ENCODE results near the gene CLDN15.

CLDN15 gene

DNA sequence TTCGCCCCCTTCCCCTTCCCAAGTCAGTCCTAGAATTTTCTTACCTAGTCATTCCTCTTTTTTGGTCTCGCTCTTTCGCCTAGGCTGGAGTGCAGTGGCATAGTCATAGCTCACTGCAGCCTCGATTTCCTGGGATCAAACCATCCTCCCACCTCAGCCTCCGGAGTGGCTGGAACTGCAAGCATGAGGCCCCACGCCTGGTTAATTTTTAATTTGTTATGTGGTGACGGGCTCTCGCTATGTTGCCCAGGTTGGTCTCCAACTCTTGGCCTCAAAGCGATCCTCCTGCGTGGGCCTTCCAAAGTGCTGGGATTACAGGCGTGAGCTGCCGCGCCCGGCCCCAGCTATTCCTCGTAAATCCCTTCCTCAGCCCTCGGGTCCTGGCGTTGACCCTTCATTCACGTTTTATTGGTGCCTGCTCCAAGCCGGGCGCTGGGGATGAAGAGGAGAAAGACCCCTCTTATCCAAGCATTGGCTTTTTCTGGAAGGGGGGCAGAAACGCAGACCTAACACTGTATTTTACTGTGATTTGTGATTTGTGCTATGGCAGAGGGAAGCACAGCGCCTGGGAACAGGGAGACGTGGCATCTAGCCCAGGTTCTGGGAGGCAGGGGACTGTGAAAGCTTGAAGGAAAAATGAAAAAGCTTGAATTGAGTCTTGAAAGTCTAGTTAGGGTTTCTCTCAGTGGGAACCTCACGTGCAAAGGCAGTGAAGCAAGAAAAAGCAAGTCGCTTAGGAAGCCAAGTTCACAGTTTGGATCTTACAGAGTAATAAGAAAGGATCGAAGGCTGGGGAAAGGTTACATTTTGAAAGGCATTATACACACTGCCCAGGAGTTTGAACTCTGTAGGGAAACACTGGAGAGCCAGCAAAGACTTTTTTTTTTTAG is 19.1 kb downstream of the CLDN15 start:
- Histone ChIP-seq H3K4me3 (ENCODE audit: low read length in 2 of 2) (peak overlapping the region; percentile 90 to 97), H3K27ac (ENCODE audit: low read length) (peak overlapping the region; percentile 80), H3K9me3 (ENCODE audit: control insufficient read depth in 2 of 2, low read length in 2 of 2) (no peaks in the 10 kb centered on the region), H3K27me3 (ENCODE audit: control insufficient read depth in 1 of 2, insufficient read depth in 2 of 2, low read length in 2 of 2) (no peaks in the 10 kb centered on the region), H3K9ac (ENCODE audit: low read length in 2 of 2) (peak overlapping the region; percentile 80 to 81), H3K4me1 (ENCODE audit: control insufficient read depth, insufficient read depth, low read length) (peaks cover 35% of the 10 kb centered on the region), H3K36me3 (ENCODE audit: control insufficient read depth in 2 of 2, insufficient read depth in 2 of 2, low read length in 2 of 2) (peaks cover 0 to 10% of the 10 kb centered on the region in 2 donors)

DNA sequence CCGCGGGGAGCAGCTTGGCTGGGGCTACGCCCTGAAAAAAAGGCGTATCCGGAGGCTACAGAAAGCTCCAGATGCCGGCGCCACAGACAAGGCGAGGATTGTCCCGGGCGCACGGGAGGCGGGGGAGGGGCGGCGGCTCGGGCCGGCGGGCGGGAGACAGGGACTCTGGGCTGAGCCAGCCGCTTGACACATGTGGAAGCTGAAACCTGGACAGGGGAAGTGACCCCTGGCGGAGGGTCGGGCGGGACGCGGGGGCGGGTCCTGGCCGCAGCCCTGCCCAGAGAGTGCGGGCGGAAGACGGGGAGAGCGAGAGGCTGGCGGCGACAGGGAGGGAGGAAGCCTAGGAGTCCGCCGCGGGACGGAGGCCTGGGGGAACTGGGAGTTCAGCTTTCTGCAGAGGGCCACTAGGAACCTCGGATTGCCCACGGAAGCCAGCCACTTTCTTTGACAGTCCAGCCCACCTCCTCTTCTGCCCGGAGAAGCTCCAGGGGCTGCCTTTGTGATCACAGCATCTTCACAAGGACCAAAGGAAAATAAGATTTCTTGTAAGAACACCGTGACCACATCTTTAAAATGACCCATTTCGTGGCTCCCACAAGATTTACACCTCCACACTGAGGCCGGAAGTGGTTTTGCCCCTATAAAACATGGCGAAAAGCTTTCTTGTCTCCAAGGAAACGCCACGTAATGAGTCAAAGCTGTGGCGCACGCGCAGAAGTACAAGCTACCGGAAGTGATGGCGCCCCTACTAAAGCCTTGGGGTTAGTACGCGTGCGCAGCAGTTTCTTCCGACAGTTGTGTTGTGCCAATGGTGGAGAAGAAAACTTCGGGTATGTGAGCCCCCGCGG is 20.0 kb downstream of the CLDN15 start, which contains the start of the genes PLOD3 and ZNHIT1:
Gene PLOD3 (minus strand): TSS at position 194 of the 848 bp plus-strand sequence. CDS start 307 bp downstream, outside the sequence.
Gene ZNHIT1 (plus strand): TSS at position 778 of the 848 bp plus-strand sequence. CDS start 31 bp downstream, at position 809.
- Histone ChIP-seq H3K9me3 (ENCODE audit: control insufficient read depth in 2 of 2, low read length in 2 of 2) (no peaks in the 10 kb centered on the region), H3K27ac (ENCODE audit: low read length) (peak within 1 kb of the TSS; percentile 80), H3K36me3 (ENCODE audit: control insufficient read depth in 2 of 2, insufficient read depth in 2 of 2, low read length in 2 of 2) (peaks cover 0 to 8% of the 10 kb centered on the region in 2 donors), H3K9ac (ENCODE audit: low read length in 2 of 2) (peak within 1 kb of the TSS; percentile 80 to 81), H3K4me3 (ENCODE audit: low read length in 2 of 2) (peak within 1 kb of the TSS; percentile 90 to 97), H3K27me3 (ENCODE audit: control insufficient read depth in 1 of 2, insufficient read depth in 2 of 2, low read length in 2 of 2) (no peaks in the 10 kb centered on the region), H3K4me1 (ENCODE audit: control insufficient read depth, insufficient read depth, low read length) (peaks cover 35% of the 10 kb centered on the region)

DNA sequence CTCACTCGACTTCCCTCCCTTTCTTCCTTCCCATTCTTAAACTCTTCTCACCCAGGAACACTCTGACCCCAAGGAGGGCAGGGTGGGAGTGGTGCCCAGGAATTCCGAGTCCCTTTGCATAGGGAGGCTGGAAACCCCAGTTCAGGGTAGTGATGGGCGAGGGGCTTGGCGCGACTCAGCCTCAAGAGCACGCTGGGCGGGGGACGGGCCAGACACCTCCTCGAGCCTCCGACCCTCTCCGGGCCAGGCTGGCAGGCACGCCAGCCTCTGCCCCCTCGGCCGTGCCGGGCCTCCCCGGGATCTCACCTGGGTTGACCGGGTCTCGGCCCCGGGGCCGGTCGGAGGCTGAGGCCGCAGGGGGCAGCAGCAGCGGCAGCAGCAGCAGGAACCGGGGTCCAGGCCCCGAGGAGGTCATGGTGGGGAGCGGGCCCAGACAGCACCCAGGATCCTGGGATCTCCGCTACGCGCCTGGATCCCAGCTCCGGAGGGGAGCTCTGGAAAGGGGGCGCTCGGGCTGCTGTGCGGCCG is 20.7 kb downstream of the CLDN15 start:
- peak overlapping the region; percentile 90 to 97 for H3K4me3 ChIP-seq (ENCODE audit: low read length in 2 of 2)
- peak overlapping the region; percentile 72 to 81 for H3K9ac ChIP-seq (ENCODE audit: low read length in 2 of 2)
- H3K4me1 ChIP-seq (ENCODE audit: control insufficient read depth, insufficient read depth, low read length), result peaks cover 35% of the 10 kb centered on the region
- H3K9me3 ChIP-seq (ENCODE audit: control insufficient read depth in 2 of 2, low read length in 2 of 2), result no peaks in the 10 kb centered on the region
- H3K36me3 ChIP-seq (ENCODE audit: control insufficient read depth in 2 of 2, insufficient read depth in 2 of 2, low read length in 2 of 2), result peaks cover under 1 to 9% of the 10 kb centered on the region in 2 donors
- H3K27me3 ChIP-seq (ENCODE audit: control insufficient read depth in 1 of 2, insufficient read depth in 2 of 2, low read length in 2 of 2), result no peaks in the 10 kb centered on the region
- peak overlapping the region; percentile 80 for H3K27ac ChIP-seq (ENCODE audit: low read length)

DNA sequence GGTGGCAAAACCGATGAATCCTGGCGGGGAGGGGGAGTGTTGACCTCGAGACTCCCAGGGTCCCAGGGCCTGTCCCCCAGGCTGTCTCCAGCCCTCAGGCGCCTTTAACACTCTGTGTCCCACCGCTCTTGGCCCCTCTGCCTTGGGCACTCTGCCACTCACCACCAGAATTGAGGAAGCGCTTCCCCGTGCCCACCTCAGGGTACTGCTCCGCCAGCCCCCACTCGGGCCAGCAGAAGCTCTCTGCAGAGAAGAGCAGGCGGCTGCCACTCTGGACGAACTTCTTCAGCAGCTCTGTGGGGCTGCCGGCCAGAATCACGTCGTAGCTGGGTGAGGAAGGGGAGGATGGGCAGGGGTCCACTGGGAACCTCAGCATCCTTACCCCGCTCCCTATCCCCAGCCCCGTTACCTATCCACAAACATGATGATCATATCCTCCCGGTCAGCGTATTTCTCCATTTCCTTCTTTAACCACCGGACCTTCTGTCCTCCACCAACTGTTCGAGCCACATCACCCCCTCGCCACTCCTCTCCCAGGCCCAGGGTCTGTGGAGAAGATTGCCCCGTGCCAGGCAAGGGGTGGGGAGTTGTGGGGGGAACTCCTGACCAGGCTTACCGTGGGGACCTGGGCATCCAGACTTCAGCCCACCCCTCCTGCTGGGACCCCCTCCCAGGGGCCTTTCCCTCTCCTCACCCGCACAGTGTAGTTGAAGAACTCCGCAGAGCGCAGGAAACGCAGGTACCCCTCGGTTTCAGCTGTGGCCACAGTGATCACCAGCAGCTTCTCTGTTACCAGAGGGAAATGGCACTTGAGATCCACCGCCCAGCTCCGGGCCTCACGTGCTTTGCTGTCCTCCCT is 21.4 kb downstream of the CLDN15 start:
- no peaks in the 10 kb centered on the region for H3K9me3 ChIP-seq (ENCODE audit: control insufficient read depth in 2 of 2, low read length in 2 of 2)
- peaks cover 6 to 13% of the 10 kb centered on the region in 2 donors for H3K36me3 ChIP-seq (ENCODE audit: control insufficient read depth in 2 of 2, insufficient read depth in 2 of 2, low read length in 2 of 2)
- peak overlapping the region; percentile 80 for H3K27ac ChIP-seq (ENCODE audit: low read length)
- peak overlapping the region; percentile 72 to 81 for H3K9ac ChIP-seq (ENCODE audit: low read length in 2 of 2)
- H3K4me1 ChIP-seq (ENCODE audit: control insufficient read depth, insufficient read depth, low read length), result peaks cover 35% of the 10 kb centered on the region
- H3K27me3 ChIP-seq (ENCODE audit: control insufficient read depth in 1 of 2, insufficient read depth in 2 of 2, low read length in 2 of 2), result no peaks in the 10 kb centered on the region
- peak overlapping the region; percentile 90 to 97 for H3K4me3 ChIP-seq (ENCODE audit: low read length in 2 of 2)

DNA sequence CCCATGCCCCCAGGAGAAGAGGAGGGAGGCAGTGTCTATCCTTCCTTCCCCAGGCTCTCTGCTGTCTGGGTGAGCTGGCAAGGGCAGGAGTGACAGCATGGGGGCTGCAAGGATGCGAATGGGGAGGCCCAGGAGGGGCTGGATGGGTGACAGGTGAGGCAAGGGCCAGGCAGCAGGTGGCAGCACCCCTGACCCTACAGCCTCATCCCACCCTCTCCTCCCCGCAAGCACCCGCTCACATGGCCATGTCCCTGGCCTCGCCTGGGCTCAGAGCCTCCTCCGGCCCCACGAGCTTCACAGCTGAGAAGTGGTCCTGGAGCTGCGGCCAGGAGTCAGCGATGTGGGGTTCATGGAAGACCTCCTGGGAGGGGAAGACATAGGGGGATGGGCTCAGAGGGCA is 25.6 kb downstream of the CLDN15 start:
- no peak overlapping the region for H3K27ac ChIP-seq (ENCODE audit: low read length)
- no peaks in the 10 kb centered on the region for H3K27me3 ChIP-seq (ENCODE audit: control insufficient read depth in 1 of 2, insufficient read depth in 2 of 2, low read length in 2 of 2)
- H3K9ac ChIP-seq (ENCODE audit: low read length in 2 of 2), result no peak overlapping the region
- peaks cover 7 to 28% of the 10 kb centered on the region in 2 donors for H3K36me3 ChIP-seq (ENCODE audit: control insufficient read depth in 2 of 2, insufficient read depth in 2 of 2, low read length in 2 of 2)
- no peaks in the 10 kb centered on the region for H3K9me3 ChIP-seq (ENCODE audit: control insufficient read depth in 2 of 2, low read length in 2 of 2)
- peaks cover 17% of the 10 kb centered on the region for H3K4me1 ChIP-seq (ENCODE audit: control insufficient read depth, insufficient read depth, low read length)
- H3K4me3 ChIP-seq (ENCODE audit: low read length in 2 of 2), result no peak overlapping the region

DNA sequence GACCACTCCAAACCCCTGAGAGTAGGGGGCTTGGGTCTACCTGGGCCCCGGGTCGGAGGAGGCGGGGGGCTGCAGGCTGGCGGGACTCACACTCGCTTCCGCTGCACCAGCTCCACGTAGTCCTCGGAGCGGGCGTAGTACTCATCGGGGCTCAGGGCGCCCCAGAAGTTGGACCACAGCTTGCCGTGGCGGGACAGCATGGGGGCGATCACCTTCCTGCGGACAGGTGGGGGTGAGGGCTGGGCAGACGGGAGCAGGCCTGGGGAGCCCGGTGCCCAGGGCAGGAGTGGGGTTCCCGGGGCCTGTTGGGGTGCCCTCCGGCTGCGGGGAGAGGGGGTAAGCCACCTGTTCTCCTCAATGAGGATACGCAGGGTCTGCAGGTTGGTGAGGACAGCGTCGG is 26.1 kb downstream of the CLDN15 start:
- Histone ChIP-seq H3K4me1 (ENCODE audit: control insufficient read depth, insufficient read depth, low read length) (peaks cover 12% of the 10 kb centered on the region), H3K36me3 (ENCODE audit: control insufficient read depth in 2 of 2, insufficient read depth in 2 of 2, low read length in 2 of 2) (peaks cover 7 to 31% of the 10 kb centered on the region in 2 donors), H3K9me3 (ENCODE audit: control insufficient read depth in 2 of 2, low read length in 2 of 2) (no peaks in the 10 kb centered on the region), H3K27ac (ENCODE audit: low read length) (no peak overlapping the region), H3K9ac (ENCODE audit: low read length in 2 of 2) (no peak overlapping the region), H3K4me3 (ENCODE audit: low read length in 2 of 2) (no peak overlapping the region), H3K27me3 (ENCODE audit: control insufficient read depth in 1 of 2, insufficient read depth in 2 of 2, low read length in 2 of 2) (no peaks in the 10 kb centered on the region)

DNA sequence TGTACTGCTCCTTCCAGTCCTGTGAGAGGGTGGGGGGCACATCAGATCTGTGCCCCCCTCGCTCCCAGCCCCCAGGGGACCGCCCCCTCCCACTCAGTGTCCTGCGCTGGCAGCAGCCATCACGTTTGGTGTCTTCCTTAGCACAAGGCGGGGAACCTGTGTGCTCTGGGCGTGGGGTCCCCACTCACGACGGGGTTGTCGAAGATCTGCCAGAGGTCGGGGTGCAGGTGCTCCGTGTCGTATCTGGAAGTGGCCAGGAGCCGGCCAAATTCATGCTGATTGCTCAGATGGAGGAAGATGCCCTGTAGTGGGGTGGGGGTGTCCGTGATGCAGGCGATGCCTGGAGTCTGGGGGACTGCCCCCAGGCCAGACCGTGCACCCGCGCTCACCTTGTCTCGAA is 27.5 kb downstream of the CLDN15 start:
- H3K9ac ChIP-seq (ENCODE audit: low read length in 2 of 2), result no peak overlapping the region
- no peak overlapping the region for H3K4me3 ChIP-seq (ENCODE audit: low read length in 2 of 2)
- no peaks in the 10 kb centered on the region for H3K27me3 ChIP-seq (ENCODE audit: control insufficient read depth in 1 of 2, insufficient read depth in 2 of 2, low read length in 2 of 2)
- no peak overlapping the region for H3K27ac ChIP-seq (ENCODE audit: low read length)
- no peaks in the 10 kb centered on the region for H3K9me3 ChIP-seq (ENCODE audit: control insufficient read depth in 2 of 2, low read length in 2 of 2)
- H3K36me3 ChIP-seq (ENCODE audit: control insufficient read depth in 2 of 2, insufficient read depth in 2 of 2, low read length in 2 of 2), result peaks cover 7 to 34% of the 10 kb centered on the region in 2 donors
- peaks cover 3% of the 10 kb centered on the region for H3K4me1 ChIP-seq (ENCODE audit: control insufficient read depth, insufficient read depth, low read length)

DNA sequence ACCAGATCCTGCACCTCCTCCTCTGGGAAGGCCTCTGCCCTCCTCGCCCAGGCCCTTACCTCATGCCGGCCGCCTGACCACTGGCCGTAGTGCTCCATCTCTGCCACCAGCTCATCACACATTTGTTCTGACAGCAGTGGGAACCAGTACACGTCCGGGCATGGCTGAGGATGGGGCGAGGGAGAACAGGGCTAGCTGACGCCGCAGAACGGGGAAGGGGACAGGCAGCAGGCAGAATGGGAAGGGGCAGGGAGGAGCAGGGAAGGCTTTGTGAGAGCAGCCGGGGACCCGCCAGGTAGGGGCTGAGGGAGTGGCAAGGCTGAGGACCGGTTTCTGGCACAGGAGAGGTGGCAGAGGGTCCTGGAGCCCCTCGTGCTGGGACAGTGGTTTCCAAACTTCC is 28.8 kb downstream of the CLDN15 start:
- Histone ChIP-seq H3K4me3 (ENCODE audit: low read length in 2 of 2) (no peak overlapping the region), H3K36me3 (ENCODE audit: control insufficient read depth in 2 of 2, insufficient read depth in 2 of 2, low read length in 2 of 2) (peaks cover 7 to 31% of the 10 kb centered on the region in 2 donors), H3K4me1 (ENCODE audit: control insufficient read depth, insufficient read depth, low read length) (no peaks in the 10 kb centered on the region), H3K9me3 (ENCODE audit: control insufficient read depth in 2 of 2, low read length in 2 of 2) (no peaks in the 10 kb centered on the region), H3K27ac (ENCODE audit: low read length) (no peak overlapping the region), H3K27me3 (ENCODE audit: control insufficient read depth in 1 of 2, insufficient read depth in 2 of 2, low read length in 2 of 2) (no peaks in the 10 kb centered on the region), H3K9ac (ENCODE audit: low read length in 2 of 2) (no peak overlapping the region)

DNA sequence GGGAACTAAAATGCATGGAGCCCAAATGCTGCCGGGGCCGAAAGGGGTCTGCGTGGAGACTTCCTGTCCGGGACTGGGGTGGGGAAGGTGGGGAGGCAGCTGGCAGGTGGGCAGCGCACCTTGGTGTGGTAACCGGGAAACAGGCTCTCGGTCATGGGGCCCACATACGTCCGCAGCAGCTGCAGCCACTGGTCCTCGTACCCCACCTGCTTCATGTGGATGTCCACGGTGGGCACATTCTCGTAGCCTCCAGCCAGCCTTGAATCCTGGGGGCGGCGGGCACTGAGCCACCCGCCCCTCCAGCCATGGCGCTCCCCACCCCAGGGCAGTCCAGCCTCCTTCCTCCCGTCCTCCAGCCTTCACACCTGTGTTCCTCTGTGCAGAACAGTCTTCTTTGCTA is 30.1 kb downstream of the CLDN15 start:
- Histone ChIP-seq H3K4me3 (ENCODE audit: low read length in 2 of 2) (no peak overlapping the region), H3K9me3 (ENCODE audit: control insufficient read depth in 2 of 2, low read length in 2 of 2) (no peaks in the 10 kb centered on the region), H3K36me3 (ENCODE audit: control insufficient read depth in 2 of 2, insufficient read depth in 2 of 2, low read length in 2 of 2) (peaks cover 7 to 29% of the 10 kb centered on the region in 2 donors), H3K27ac (ENCODE audit: low read length) (no peak overlapping the region), H3K27me3 (ENCODE audit: control insufficient read depth in 1 of 2, insufficient read depth in 2 of 2, low read length in 2 of 2) (peaks cover 5 to 7% of the 10 kb centered on the region in 2 donors), H3K9ac (ENCODE audit: low read length in 2 of 2) (no peak overlapping the region), H3K4me1 (ENCODE audit: control insufficient read depth, insufficient read depth, low read length) (peaks cover under 1% of the 10 kb centered on the region)

DNA sequence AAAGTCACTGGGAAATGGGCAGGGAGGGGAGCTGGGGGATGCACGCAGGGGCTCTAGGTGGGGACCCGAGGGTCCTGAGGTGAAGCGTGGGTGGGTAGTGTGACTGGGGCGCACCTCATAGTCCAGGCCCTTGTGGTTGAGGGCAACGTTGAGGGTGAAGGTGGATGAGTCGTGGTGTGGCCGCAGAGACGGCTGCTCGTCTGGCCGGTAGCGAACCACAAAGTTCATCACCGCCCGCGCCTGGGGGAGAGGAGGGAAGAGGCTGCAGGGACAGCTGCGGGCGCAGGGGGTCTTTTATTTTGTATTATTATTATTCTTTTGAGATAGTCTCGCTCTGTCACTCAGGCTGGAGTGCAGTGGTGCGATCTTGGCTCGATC is 30.9 kb downstream of the CLDN15 start:
- Histone ChIP-seq H3K4me3 (ENCODE audit: low read length in 2 of 2) (no peak overlapping the region), H3K9ac (ENCODE audit: low read length in 2 of 2) (no peak overlapping the region), H3K27me3 (ENCODE audit: control insufficient read depth in 1 of 2, insufficient read depth in 2 of 2, low read length in 2 of 2) (peaks cover 12 to 15% of the 10 kb centered on the region in 2 donors), H3K36me3 (ENCODE audit: control insufficient read depth in 2 of 2, insufficient read depth in 2 of 2, low read length in 2 of 2) (peaks cover 5 to 24% of the 10 kb centered on the region in 2 donors), H3K9me3 (ENCODE audit: control insufficient read depth in 2 of 2, low read length in 2 of 2) (no peaks in the 10 kb centered on the region), H3K4me1 (ENCODE audit: control insufficient read depth, insufficient read depth, low read length) (peaks cover 8% of the 10 kb centered on the region), H3K27ac (ENCODE audit: low read length) (no peak overlapping the region)
